Gastroesophageal sphincter (tissue), 4 donors: Measurements from ENCODE around the gene TXNRD1. TPM values are rescaled to one million over a fixed set of nuclear protein-coding genes. Genes with fewer than 3 reads are reported as not detected.

Experiments
- ATAC-seq: fragments of 150-250 bp; one replicate; pipeline ENCODE4 v1.9.1; 2016; ENCODE audit warnings: mild to moderate bottlenecking, moderate library complexity
- H3K27ac ChIP-seq, 4 donors: fragments of 200-600 bp; sonication (generic) in 3 of 4; 1 replicate in 3 of 4; 2 replicates in 1 of 4; pipeline ENCODE4 v1.5.1; 2016 to 2019
- H3K27me3 ChIP-seq: fragments of 200-600 bp; sonication (generic); one replicate; pipeline ENCODE4 v1.5.1; 2019
- H3K36me3 ChIP-seq, 2 donors: fragments of 200-600 bp; sonication (generic); one replicate each; pipeline ENCODE4 v1.5.1; 2019; ENCODE audit warnings: control low read depth in 1 of 2
- H3K4me1 ChIP-seq, 3 donors: fragments of 200-600 bp; sonication (generic); 1 replicate in 2 of 3; 2 replicates in 1 of 3; pipeline ENCODE4 v1.5.1; 2016 to 2019; ENCODE audit warnings: control low read depth in 2 of 3
- H3K4me3 ChIP-seq, 2 donors: fragments of 200-600 bp; sonication (generic); one replicate each; pipeline ENCODE4 v1.5.1; 2019; ENCODE audit warnings: mild to moderate bottlenecking in 1 of 2, moderate library complexity in 1 of 2
- H3K9me3 ChIP-seq, 3 donors: fragments of 200-600 bp; sonication (generic); one replicate each; pipeline ENCODE4 v1.5.1; 2017 to 2019; ENCODE audit warnings: control low read depth in 2 of 3
- CTCF ChIP-seq, 4 experiments: fragments of 200-600 bp in 2 of 4; fragments of 450-650 bp in 2 of 4; sonication (generic) in 1 of 4; IDR thresholded peaks; one replicate each; pipeline ENCODE4 v1.5.1; 2017 to 2019; ENCODE audit warnings: antibody characterized with exemption in 4 of 4, mild to moderate bottlenecking in 2 of 4, moderate library complexity in 2 of 4
- EP300 ChIP-seq: sonication (generic); formaldehyde crosslinking; IDR thresholded peaks from one replicate; pipeline ENCODE4 v1.6.1; 2017; ENCODE audit warnings: antibody characterized with exemption, mild to moderate bottlenecking
- POLR2A ChIP-seq, 2 donors: fragments of 450-650 bp; IDR thresholded peaks; one replicate each; pipeline ENCODE4 v1.6.1; 2017; ENCODE audit warnings: antibody characterized with exemption in 2 of 2, mild to moderate bottlenecking in 2 of 2, moderate library complexity in 1 of 2
- POLR2AphosphoS5 ChIP-seq: sonication (generic); formaldehyde crosslinking; IDR thresholded peaks from one replicate; pipeline ENCODE4 v1.6.1; 2017; ENCODE audit warnings: antibody characterized with exemption
- WGBS, 2 donors: methylation state at CpG; one replicate each; pipeline ENCODE4 v1.1.5; 2018; ENCODE audit warnings: low coverage in 1 of 2; 5-methylcytosine and 5-hydroxymethylcytosine counted together
- total RNA-seq, 4 donors: library from RNA; depleted of rRNA; stranded (reverse); fragments of >200 nt; gene quantifications; one replicate each; pipeline ENCODE4 v1.1.0, GENCODE V29; 2016

Gene TXNRD1
- total RNA-seq, 4 donors from 2014 or later: 230 to 458 (median 305) TPM

DNA sequence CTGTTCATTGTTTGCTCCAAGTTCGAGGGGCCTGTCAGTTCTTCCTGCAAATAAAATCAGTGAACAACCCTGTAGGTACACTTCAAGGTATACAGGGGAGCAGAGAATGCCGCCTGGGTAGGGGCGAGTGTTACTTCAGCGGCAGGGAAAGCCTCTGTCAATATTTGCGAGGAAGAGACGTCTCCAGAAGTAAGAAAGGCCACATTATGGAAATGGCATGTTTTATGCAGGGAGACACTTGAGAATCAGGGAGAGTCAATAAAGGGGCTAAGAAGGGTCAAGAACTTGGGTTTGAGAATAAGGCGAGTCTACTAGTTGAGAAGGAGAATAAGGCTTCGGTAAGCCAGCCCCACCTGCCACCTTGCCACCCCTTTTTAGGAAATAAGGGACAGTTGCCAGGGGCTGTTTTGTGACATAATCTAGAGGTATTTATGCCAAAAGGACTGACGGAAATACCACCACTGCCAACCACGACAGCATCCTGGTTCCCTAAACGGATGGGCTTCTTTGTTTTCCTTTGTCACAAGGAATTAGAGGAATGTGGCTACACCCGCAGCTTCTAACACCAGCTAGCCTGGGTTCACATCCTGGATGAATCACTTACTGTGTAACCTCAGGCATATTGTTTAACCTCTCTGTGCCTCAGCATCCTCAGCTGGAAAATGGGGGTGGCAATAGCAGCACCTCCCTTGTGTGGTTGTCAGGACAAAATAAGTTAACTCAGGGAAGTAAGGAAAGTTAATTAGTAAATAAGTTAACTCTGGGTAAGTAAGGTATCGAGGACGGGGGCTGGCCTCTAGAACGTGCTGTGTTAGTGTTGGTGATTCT lies 155.7 kb downstream of the TXNRD1 start:
- Histone ChIP-seq H3K27me3 (no peaks in the 10 kb centered on the region), H3K36me3 (no peaks in the 10 kb centered on the region), H3K27ac (no peak overlapping the region), H3K4me1 (no peaks in the 10 kb centered on the region), H3K4me3 (no peak overlapping the region), H3K9me3 (peaks cover 0 to 20% (median 0%) of the 10 kb centered on the region in 3 donors)
- no peak for TF ChIP-seq POLR2A (IDR thresholded peaks at IDR 0.05)
- TF ChIP-seq EP300: no peak
- no peak for TF ChIP-seq CTCF (IDR thresholded peaks at IDR 0.05)
- TF ChIP-seq POLR2AphosphoS5: no peak
- whole genome bisulfite sequencing, 2 donors: 55 to 77% methylated on average over 4 to 7 of the region's 15 CpGs
- no peak for ATAC-seq

DNA sequence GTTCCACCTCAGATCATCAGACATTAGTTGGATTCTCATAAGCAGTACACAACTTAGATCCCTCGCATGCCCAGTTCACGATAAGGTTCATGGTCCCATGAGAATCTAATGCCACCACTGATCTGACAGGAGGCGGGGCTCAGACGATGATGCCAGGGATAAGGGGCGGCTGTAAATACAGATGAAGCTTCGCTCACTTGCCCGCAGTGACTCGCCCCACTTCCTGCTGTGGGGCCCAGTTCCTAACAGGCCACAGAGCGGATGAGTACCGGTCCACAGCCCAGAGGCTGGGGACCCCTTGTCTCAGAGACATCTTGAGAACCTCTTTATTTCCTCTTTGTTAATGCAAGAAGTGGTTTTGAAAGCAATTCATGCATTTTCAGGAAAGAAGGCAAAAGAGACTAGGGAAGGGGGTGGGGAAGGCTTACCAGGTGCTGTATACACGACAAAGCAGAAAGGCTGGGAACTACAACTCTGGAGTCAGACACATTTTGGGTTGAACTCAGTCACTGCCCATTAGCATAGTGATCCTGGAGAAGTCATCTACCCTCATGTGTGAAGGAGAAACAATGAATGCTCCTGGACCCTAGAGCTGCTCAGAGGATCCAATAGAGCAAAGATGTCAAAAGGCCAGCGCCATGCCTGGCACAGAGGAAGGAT lies 156.6 kb downstream of the TXNRD1 start:
- no peak overlapping the region for H3K27ac ChIP-seq
- no peak overlapping the region for H3K4me3 ChIP-seq
- TF ChIP-seq EP300 (no peak), POLR2AphosphoS5 (no peak), POLR2A (IDR thresholded peaks at IDR 0.05) (no peak), CTCF (IDR thresholded peaks at IDR 0.05) (no peak)
- no peaks in the 10 kb centered on the region for H3K4me1 ChIP-seq
- H3K9me3 ChIP-seq: peaks cover 0 to 20% (median 0%) of the 10 kb centered on the region in 3 donors
- H3K36me3 ChIP-seq: no peaks in the 10 kb centered on the region
- no peak for ATAC-seq
- WGBS, 2 donors: 71 to 86% methylated on average over 1 to 5 of the region's 12 CpGs
- no peaks in the 10 kb centered on the region for H3K27me3 ChIP-seq

- Histone ChIP-seq H3K27ac (no peak overlapping the region), H3K9me3 (peaks cover 0 to 20% (median 0%) of the 10 kb centered on the region in 3 donors), H3K36me3 (no peaks in the 10 kb centered on the region), H3K27me3 (no peaks in the 10 kb centered on the region), H3K4me3 (no peak overlapping the region), H3K4me1 (no peaks in the 10 kb centered on the region)
- TF ChIP-seq POLR2A (IDR thresholded peaks at IDR 0.05) (no peak), EP300 (no peak), CTCF (IDR thresholded peaks at IDR 0.05) (no peak), POLR2AphosphoS5 (no peak)
- ATAC-seq: no peak
- 100% methylated on average over 1 to 2 of the region's 10 CpGs for WGBS, 2 donors
Observed at GRCh38 chr12:104372721-104373335, 157.2 kb downstream of the TXNRD1 start.

GRCh38 chr12:104374071-104374470 lies 158.5 kb downstream of the TXNRD1 start:
- Histone ChIP-seq H3K4me3 (no peak overlapping the region), H3K9me3 (peaks cover 0 to 20% (median 0%) of the 10 kb centered on the region in 3 donors), H3K27me3 (no peaks in the 10 kb centered on the region), H3K27ac (no peak overlapping the region), H3K36me3 (no peaks in the 10 kb centered on the region), H3K4me1 (no peaks in the 10 kb centered on the region)
- 75 to 83% methylated on average over 2 of the region's 2 CpGs for WGBS, 2 donors
- ATAC-seq: no peak
- TF ChIP-seq POLR2A (IDR thresholded peaks at IDR 0.05) (no peak), EP300 (no peak), POLR2AphosphoS5 (no peak), CTCF (IDR thresholded peaks at IDR 0.05) (no peak)
